ENCODE results near the gene EPB41L3.
A peak's percentile ranks its signal among the peaks of the same experiment; 100 is the strongest.
"Not testable (repeated sequence)": the region's sequence is repeated elsewhere in the genome, so short reads cannot be mapped to it uniquely, and the experiment has no call there.

EPB41L3 gene

GRCh38 chr18:5530629-5531178 is 13.1 kb downstream of the EPB41L3 start:
- no peak for DNase-seq

DNA sequence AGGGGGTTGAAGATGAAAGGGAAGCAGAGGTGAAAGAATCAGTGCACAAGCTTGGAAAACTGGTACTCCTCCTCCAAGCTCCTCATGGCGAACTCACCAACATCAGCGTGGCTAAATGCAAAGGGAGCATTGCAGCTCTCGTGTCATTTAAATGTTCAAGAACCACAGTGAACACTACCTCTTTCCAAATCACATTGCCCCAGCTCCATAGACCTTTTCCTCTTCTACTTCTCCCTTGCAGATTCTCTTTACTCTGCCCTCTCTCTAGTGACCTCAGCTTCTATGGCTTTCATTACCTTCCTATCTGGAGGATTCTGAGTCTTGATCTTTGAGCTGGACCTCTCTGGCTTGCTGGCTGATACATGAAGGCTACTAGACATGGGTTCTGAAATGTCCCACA is 14.3 kb downstream of the EPB41L3 start:
- no peak for DNase-seq

DNA sequence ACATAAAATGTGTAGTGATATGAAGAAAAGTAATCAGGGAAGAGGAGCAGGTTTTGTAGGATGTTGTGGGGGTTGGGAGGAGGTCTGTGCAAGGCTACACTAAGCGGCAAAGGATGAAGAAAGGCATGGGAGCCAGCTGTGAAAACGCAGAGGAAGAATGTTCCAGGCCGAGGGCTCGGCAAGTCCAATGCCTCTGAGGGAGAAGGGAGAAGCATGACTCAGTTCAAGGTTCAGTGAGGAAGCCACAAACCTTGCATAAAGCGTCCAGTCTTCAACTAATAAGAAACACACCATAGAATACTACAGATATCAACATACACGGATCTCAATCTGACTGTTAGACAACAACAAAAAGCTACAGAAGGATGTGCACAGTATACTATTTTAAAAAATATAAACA is 16.2 kb downstream of the EPB41L3 start:
- no peak for DNase-seq

DNA sequence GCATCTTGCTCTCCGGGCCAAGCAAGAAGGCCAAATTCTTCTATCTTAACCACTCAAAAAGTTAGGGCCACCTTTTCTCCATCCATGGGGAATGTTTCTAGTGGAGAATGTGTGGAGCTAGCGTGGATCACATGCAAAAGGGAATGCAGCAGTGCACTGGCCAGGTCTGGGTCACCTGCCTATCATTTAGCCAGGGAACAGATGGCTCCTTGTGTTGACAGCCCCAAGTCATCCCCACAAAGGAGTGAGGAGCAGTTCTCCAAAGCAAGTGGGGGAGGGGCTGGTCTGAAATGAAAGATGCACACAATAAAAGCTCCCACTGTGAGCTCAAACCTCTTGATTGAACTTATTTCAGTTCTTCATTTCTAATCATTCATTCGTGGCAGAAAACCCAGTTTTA is 19.1 kb downstream of the EPB41L3 start:
- DNase-seq: no peak

- DNase-seq: no peak
These were observed 22.8 kb downstream of the EPB41L3 start for GRCh38 chr18:5521000-5521399.

GRCh38 chr18:5520464-5520863 is 23.3 kb downstream of the EPB41L3 start:
- no peak for DNase-seq

DNA sequence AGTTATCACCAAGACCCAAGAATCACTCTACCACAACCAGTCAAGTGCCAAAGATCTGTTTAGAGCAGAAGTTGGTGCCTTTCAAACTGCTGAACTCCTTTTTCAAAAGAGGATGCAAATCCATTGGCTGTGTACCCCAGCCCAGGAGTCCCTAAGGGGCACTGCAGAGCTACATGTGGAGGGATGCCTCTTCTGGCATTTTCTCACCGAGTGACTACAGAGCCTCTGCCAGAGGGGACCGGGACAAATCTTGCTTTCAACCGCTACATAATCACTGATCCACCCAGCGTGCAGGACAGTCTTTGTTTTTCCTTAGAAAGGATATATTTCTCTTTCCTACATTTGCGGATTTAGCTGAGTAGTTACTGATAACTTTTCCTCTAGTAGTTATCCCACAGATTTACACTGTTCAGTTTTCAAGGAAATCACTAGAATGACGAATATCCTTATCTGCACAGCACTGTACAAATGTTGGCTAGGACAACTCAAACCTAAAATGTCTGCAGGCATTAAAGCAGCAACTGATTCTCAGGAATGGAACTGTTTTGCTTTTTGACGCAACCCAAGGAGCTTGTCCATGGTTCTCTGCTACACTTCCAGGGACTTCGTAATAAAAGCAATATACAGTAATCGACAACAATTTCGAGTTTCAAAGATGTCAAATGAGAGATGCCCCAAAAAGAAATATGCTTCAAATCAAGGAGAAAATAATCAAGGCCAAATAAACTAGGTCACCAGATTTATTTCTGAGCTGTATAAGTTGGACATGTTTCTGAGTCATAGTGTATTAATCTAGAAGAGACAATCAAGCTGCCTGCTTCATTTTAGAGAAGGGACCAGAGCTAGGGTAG is 24.1 kb downstream of the EPB41L3 start:
- DNase-seq: peak in 1 of 2 experiments; percentile 28

DNA sequence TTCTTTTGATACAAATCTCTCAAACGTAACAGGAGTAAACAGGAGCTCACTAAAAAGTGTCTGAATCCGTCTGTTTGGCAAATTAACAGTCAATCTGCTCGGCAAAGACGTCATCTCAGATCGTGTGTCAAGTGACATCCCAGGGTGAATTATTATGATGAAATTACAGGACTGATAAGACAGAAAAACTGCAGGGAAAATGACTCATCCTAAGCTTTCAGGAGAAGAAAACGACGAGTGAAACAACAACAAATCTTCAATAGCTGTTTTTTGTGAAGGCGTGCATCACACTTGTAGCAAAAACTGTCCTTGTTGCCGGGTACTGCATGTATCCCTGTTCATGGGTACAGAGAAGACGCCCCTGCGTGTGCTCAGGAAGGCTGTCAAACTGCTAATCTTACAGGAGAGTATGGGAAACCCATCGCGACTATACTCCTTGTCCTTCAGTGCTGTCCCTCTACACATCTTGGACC is 24.9 kb downstream of the EPB41L3 start:
- DNase-seq: no peak

GRCh38 chr18:5518179-5518770 is 25.5 kb downstream of the EPB41L3 start:
- no peak for DNase-seq

- DNase-seq: no peak
These were observed 27.0 kb downstream of the EPB41L3 start for GRCh38 chr18:5516841-5517240.

- no peak for DNase-seq
These were observed 28.6 kb downstream of the EPB41L3 start for GRCh38 chr18:5515011-5515784.

DNA sequence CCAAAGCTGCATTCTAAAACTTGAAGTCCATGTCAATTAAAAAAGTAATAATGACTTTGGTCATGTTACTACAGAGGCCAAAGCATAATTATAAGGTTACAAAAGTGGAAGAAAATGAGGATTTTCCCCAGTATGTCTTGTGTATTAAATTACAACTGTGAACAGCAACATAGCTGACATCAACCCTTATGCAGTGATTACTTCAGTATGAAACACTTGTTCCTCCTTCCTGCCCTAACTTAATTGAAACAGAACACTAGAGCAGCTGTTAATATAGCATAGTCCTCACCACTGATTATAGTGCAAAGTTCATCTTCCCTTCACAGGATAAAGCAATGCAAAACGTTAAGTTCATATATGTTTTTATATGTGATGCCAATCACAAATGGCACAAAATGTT is 29.9 kb downstream of the EPB41L3 start:
- no peak for DNase-seq

GRCh38 chr18:5512176-5512575 is 31.6 kb downstream of the EPB41L3 start:
- DNase-seq: no peak

GRCh38 chr18:5511541-5511940 is 32.3 kb downstream of the EPB41L3 start:
- DNase-seq: not testable (repeated sequence)

DNA sequence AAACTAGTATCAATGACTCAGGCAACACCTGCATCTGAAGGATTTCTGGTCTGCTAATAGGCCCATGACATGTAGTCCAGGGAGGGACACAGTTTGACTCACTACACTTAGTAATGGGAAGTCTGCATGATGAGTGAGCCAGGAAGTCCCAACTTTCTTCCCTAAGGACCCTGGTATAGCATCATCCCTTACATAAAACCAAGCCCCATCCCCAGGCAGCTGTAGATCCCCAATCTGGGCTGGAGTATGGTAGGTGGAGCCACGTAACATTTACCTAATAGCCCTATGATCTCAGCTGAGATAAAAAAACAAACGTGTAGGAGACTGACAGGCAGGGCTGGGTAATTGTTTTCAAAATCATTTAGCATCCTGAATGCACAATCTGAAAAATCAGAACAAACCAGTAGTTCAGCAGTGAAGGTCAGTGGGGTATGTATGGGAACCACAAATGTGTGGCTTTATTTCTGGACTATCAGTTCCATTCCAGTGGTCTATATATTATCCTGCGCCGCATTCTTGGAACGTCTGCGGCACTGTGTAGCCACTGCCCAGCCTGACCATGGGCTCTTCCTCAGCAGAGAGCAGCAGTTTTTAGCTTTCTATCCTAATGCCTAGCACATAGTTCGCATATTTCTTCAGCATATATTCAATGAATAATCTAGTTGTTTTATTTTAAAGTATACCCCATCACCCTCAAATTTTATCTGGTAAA is 33.5 kb downstream of the EPB41L3 start:
- DNase-seq: no peak

GRCh38 chr18:5508821-5509220 is 35.0 kb downstream of the EPB41L3 start:
- no peak for DNase-seq

- no peak for DNase-seq
These were observed 36.0 kb downstream of the EPB41L3 start for GRCh38 chr18:5507756-5508155.

DNA sequence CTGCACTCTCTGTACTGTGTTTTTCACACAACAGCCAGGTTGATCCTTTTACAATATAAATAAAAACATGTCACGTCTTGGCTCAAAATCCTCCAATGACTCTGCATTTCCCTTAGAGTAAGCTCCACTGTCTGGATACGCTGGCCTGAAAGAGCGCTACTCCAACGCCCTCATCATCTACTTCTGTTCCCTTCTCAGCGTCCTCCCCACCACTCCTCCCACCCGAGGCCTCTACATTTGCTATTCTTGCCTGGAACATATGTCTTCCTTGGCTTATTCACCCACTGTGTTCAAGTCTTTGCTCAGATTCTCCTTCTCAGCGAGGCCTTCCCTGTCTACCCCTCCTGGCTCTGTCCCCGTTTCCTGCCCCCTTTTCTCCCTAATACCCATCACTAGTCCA is 37.6 kb downstream of the EPB41L3 start:
- no peak for DNase-seq

DNA sequence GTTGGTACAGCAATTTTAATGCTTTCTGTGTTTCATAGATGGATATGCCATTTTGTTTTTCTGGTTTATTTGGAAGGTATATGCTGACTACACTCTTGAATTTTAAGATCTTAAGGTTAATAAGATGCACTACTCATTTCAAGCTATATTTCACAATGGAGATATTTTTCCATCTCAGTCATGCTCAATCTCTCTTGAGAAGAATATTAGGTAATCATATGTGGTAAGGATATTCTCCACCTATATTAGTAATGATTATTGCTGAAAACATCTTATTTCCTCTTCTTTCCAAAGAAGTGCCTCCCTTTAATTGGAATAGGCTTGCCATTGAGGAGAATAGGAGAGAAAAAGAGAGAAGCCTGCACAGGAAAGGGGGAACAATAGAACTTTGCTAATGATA is 40.1 kb downstream of the EPB41L3 start:
- DNase-seq: no peak

GRCh38 chr18:5500158-5500939 is 43.4 kb downstream of the EPB41L3 start:
- DNase-seq: no peak

DNA sequence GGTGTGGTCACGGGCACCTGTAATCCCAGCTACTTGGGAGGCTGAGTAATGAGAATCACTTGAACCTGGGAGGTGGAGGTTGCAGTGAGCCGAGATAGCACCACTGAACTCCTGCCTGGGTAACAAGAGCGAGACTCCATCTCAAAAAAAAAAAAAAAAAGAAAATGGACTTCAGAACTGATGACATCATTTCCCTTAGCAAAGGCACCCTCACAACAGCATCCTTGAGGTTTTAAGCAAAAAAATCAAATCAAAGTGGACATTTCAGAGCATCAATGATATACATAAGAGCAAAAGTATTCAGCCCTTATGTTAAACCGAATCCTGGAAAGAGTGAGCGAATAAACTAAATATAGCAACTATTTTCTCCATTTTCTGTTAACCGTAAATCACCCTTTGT is 45.3 kb downstream of the EPB41L3 start:
- no peak for DNase-seq

DNA sequence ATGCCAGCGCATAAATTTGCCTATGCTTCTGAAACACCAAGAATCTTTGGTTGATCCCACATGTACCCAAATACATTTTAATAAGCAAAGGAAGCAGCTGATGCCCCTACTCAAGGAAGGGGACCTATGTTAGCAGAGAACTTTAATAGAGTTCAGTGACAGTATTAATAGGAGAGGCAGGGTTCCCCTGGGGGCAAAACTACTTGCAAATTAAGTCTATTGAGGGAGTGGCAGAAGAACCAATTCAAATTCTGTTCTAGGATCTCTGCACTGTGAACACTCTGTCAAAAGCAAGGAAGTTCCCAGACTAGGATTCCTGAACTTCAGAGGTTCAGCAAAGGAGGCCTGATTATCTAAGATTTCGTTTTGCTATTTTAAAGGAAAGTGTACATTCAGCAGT is 47.5 kb downstream of the EPB41L3 start:
- no peak for DNase-seq
